OCI-LY1 (cell line): ENCODE results near the gene RSRC2.
"Not testable (repeated sequence)": the region's sequence is repeated elsewhere in the genome, so short reads cannot be mapped to it uniquely, and the experiment has no call there.

Experiments
- H2AFZ ChIP-seq: fragments of 200-600 bp; sonication (generic), shearing (Covaris generic); 2 replicates; pipeline ENCODE4 v1.6.0; 2014; ENCODE audit warnings: antibody characterized with exemption, mild to moderate bottlenecking, low read length
- H3F3A ChIP-seq: fragments of 200-600 bp; sonication (generic), shearing (Covaris generic); 2 replicates; pipeline ENCODE4 v1.6.0; 2014; ENCODE audit warnings: mild to moderate bottlenecking, antibody characterized with exemption, low read length, moderate library complexity; ENCODE audit not compliant: insufficient read depth
- H3K27ac ChIP-seq: fragments of 200-600 bp; sonication (generic); 2 replicates; pipeline ENCODE4 v1.5.1; 2014; ENCODE audit warnings: low read length, mixed run types, mild to moderate bottlenecking, low read depth; ENCODE audit not compliant: poor library complexity, severe bottlenecking
- H3K27me3 ChIP-seq: fragments of 200-600 bp; sonication (generic); 2 replicates; pipeline ENCODE4 v1.6.0; 2014; ENCODE audit warnings: antibody characterized with exemption, mild to moderate bottlenecking, low read length, moderate library complexity; ENCODE audit not compliant: insufficient read depth
- H3K36me3 ChIP-seq: fragments of 200-600 bp; sonication (generic); 2 replicates; pipeline ENCODE4 v1.6.1; 2014; ENCODE audit warnings: mild to moderate bottlenecking, antibody characterized with exemption, low read length, moderate library complexity, mixed read lengths; ENCODE audit not compliant: insufficient read depth
- H3K4me1 ChIP-seq: fragments of 200-600 bp; sonication (generic); 2 replicates; pipeline ENCODE4 v1.5.1; 2014; ENCODE audit warnings: mild to moderate bottlenecking, low read length, moderate library complexity; ENCODE audit not compliant: insufficient read depth, severe bottlenecking
- H3K4me2 ChIP-seq: fragments of 200-600 bp; sonication (generic), shearing (Covaris generic); 2 replicates; pipeline ENCODE4 v1.6.1; 2014; ENCODE audit warnings: low read length
- H3K4me3 ChIP-seq: fragments of 200-600 bp; sonication (generic); 2 replicates; pipeline ENCODE4 v1.5.1; 2014; ENCODE audit warnings: low read length, low read depth, mild to moderate bottlenecking, mixed read lengths; ENCODE audit not compliant: poor library complexity, severe bottlenecking
- H3K79me2 ChIP-seq: fragments of 200-600 bp; shearing (Covaris generic); 2 replicates; pipeline ENCODE4 v1.6.1; 2016; ENCODE audit warnings: mixed run types, low read length, mixed read lengths; ENCODE audit not compliant: insufficient read depth
- H3K9ac ChIP-seq: fragments of 200-600 bp; sonication (generic), shearing (Covaris generic); 2 replicates; pipeline ENCODE4 v1.6.1; 2014; ENCODE audit warnings: mild to moderate bottlenecking, low read length, mixed read lengths
- H3K9me2 ChIP-seq: fragments of 200-600 bp; sonication (generic), shearing (Covaris generic); 2 replicates; pipeline ENCODE4 v1.6.1; 2014; ENCODE audit warnings: low read depth, mild to moderate bottlenecking, low read length, mixed read lengths
- H3K9me3 ChIP-seq: fragments of 200-600 bp; shearing (Covaris generic); 2 replicates; pipeline ENCODE4 v1.6.1; 2014; ENCODE audit warnings: low read length, mixed read lengths
- H4K20me1 ChIP-seq: fragments of 200-600 bp; sonication (generic), shearing (Covaris generic); 2 replicates; pipeline ENCODE4 v1.6.0; 2016; ENCODE audit warnings: mild to moderate bottlenecking, low read length; ENCODE audit not compliant: insufficient read depth
- CTCF ChIP-seq: fragments of 200-600 bp; sonication (generic), shearing (Covaris generic); IDR thresholded peaks from 2 replicates; pipeline ENCODE4 v1.5.1; 2017; ENCODE audit warnings: mild to moderate bottlenecking, antibody characterized with exemption, low read length, moderate library complexity, mixed read lengths
- EZH2 ChIP-seq: fragments of 200-600 bp; sonication (generic), shearing (Covaris generic); IDR thresholded peaks from 2 replicates; pipeline ENCODE4 v1.8.0; 2017; ENCODE audit warnings: borderline replicate concordance, mixed run types, mild to moderate bottlenecking, antibody characterized with exemption, low read length, moderate library complexity, mixed read lengths

RSRC2 gene

DNA sequence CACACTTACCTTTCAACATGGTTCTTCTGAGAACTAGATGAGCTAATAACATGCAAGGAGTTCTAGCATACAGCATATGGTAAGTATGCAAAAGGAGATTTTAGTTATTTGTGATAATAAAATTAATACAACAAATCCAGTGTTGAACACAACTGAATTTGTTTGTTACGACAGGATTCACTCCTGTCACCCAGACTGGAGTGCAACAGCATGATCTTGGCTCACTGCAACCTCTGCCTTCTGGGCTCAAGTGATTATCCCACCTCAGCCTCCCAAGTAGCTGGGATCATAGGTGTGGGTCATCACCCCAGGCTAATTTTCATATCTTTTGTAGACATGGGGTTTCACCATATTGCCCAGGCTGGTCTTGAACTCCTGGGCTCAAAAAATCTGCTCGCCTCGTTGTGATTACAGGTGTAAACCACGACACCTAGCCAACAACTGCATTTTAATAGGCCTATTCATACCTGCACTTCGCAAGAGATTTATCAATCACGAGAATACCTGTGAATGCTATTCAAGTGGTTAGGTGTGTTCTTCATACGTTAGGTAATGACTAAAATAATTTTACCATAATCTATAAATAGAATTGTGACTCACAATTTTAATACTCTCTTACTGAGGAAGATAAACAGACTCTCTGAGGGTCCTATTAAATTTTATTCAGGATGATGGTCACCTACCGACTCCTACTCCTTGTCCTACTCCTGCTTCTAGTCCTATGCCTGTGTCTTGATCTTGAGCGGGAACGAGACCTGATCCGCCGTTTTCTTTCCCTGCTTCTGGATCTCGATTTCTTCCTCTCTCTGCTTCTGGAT is 10.0 kb downstream of the RSRC2 start:
- Histone ChIP-seq H3K4me3 (no peak overlapping the region), H3K27ac (no peak overlapping the region), H3K9me2 (no peaks in the 10 kb centered on the region), H3K36me3 (peaks cover 99% of the 10 kb centered on the region), H3F3A (peaks cover 5% of the 10 kb centered on the region; the same call in 1 of the 2 replicates), H4K20me1 (no peaks in the 10 kb centered on the region), H3K9me3 (no peaks in the 10 kb centered on the region), H3K4me2 (no peak overlapping the region), H3K27me3 (no peaks in the 10 kb centered on the region), H3K79me2 (peaks cover 39% of the 10 kb centered on the region), H2AFZ (no peak overlapping the region), H3K4me1 (no peaks in the 10 kb centered on the region), H3K9ac (no peak overlapping the region)
- TF ChIP-seq EZH2 (no peak), CTCF (no peak)

- Histone ChIP-seq H3K27me3 (no peaks in the 10 kb centered on the region), H3K4me1 (no peaks in the 10 kb centered on the region), H3K9me3 (no peaks in the 10 kb centered on the region), H3K9ac (no peak overlapping the region), H3K36me3 (peaks cover 99% of the 10 kb centered on the region), H3K27ac (no peak overlapping the region), H3K79me2 (peaks cover 25% of the 10 kb centered on the region), H4K20me1 (no peaks in the 10 kb centered on the region), H2AFZ (no peak overlapping the region), H3F3A (peaks cover 5% of the 10 kb centered on the region; the same call in 1 of the 2 replicates), H3K4me2 (no peak overlapping the region), H3K9me2 (no peaks in the 10 kb centered on the region), H3K4me3 (no peak overlapping the region)
- TF ChIP-seq CTCF (no peak), EZH2 (no peak)
These were observed 11.5 kb downstream of the RSRC2 start for GRCh38 chr12:122515275-122515674.

GRCh38 chr12:122513660-122514059 is 13.1 kb downstream of the RSRC2 start:
- Histone ChIP-seq H3K9me3 (no peaks in the 10 kb centered on the region), H3K27me3 (no peaks in the 10 kb centered on the region), H3K9me2 (no peaks in the 10 kb centered on the region), H2AFZ (no peak overlapping the region), H3K4me3 (no peak overlapping the region), H3K36me3 (peaks cover 99% of the 10 kb centered on the region), H3K4me1 (no peaks in the 10 kb centered on the region), H3K27ac (no peak overlapping the region), H3K4me2 (no peak overlapping the region), H4K20me1 (no peaks in the 10 kb centered on the region), H3F3A (peaks cover 5% of the 10 kb centered on the region; the same call in 1 of the 2 replicates), H3K79me2 (peaks cover 16% of the 10 kb centered on the region; the same call in 1 of the 2 replicates), H3K9ac (no peak overlapping the region)
- TF ChIP-seq EZH2 (no peak), CTCF (no peak)

- not testable (repeated sequence) for H4K20me1 ChIP-seq, H3K4me2 ChIP-seq, H3K9me2 ChIP-seq, H3K9me3 ChIP-seq, H3K4me1 ChIP-seq, H3K9ac ChIP-seq, H3F3A ChIP-seq, H3K27ac ChIP-seq, H2AFZ ChIP-seq, H3K27me3 ChIP-seq, H3K4me3 ChIP-seq
- H3K36me3 ChIP-seq, result peaks cover 99% of the 10 kb centered on the region
- peaks cover 14% of the 10 kb centered on the region; the same call in 1 of the 2 replicates for H3K79me2 ChIP-seq
These were observed 13.7 kb downstream of the RSRC2 start for GRCh38 chr12:122513028-122513427.
